NCI-H1417 treated with DMSO at 0.1 percent for 48 hours (cell line): ENCODE data around the gene SRPK3.
"Not testable (repeated sequence)": the region's sequence is repeated elsewhere in the genome, so short reads cannot be mapped to it uniquely, and the experiment has no call there.

Experiments
- DNase-seq: peaks from one replicate; lab custom pipeline; 2025; lab: John Stamatoyannopoulos, UW

SRPK3 gene

GRCh38 chrX:153780678-153781427, at the start of gene SRPK3:
Gene SRPK3 (plus strand): TSS chrX:153781041. CDS start chrX:153781087, 46 bp downstream.
- DNase-seq, result no peak

GRCh38 chrX:153731117-153731844, 49.6 kb upstream of the SRPK3 start:
- no peak for DNase-seq

GRCh38 chrX:153731845-153732215, 49.0 kb upstream of the SRPK3 start:
- DNase-seq, result no peak

GRCh38 chrX:153732401-153732800, 48.4 kb upstream of the SRPK3 start:
- DNase-seq, result no peak

- DNase-seq, result no peak
These were observed 47.1 kb upstream of the SRPK3 start for GRCh38 chrX:153733651-153734240.

- no peak for DNase-seq
These were observed 46.0 kb upstream of the SRPK3 start for GRCh38 chrX:153734871-153735270.

GRCh38 chrX:153735274-153735673, 45.6 kb upstream of the SRPK3 start:
- DNase-seq, result no peak

GRCh38 chrX:153736071-153736820, 44.6 kb upstream of the SRPK3 start:
- DNase-seq, result no peak

GRCh38 chrX:153736871-153737441, 43.9 kb upstream of the SRPK3 start:
- DNase-seq, result no peak

- DNase-seq, result no peak
These were observed 42.7 kb upstream of the SRPK3 start for GRCh38 chrX:153738056-153738605.

- DNase-seq, result no peak
These were observed 40.9 kb upstream of the SRPK3 start for GRCh38 chrX:153739754-153740486.

GRCh38 chrX:153740631-153741222, 40.1 kb upstream of the SRPK3 start:
- DNase-seq, result no peak

- DNase-seq, result no peak
These were observed 39.4 kb upstream of the SRPK3 start for GRCh38 chrX:153741446-153741845.

- not testable (repeated sequence) for DNase-seq
These were observed 38.7 kb upstream of the SRPK3 start for GRCh38 chrX:153742111-153742510.

- DNase-seq, result not testable (repeated sequence)
These were observed 37.9 kb upstream of the SRPK3 start for GRCh38 chrX:153742796-153743467.

GRCh38 chrX:153743468-153744209, 37.2 kb upstream of the SRPK3 start:
- not testable (repeated sequence) for DNase-seq

- DNase-seq, result no peak
These were observed 36.4 kb upstream of the SRPK3 start for GRCh38 chrX:153744210-153745066.

- DNase-seq, result not testable (repeated sequence)
These were observed 35.8 kb upstream of the SRPK3 start for GRCh38 chrX:153745067-153745433.
